ENCODE measurements around the gene AFAP1.
A peak's percentile ranks its signal among the peaks of the same experiment; 100 is the strongest.

Gene AFAP1

GRCh38 chr4:7850489-7850888, 89.2 kb downstream of the AFAP1 start:
- Histone ChIP-seq H3K4me1 (no peaks in the 10 kb centered on the region), H3K9me3 (no peaks in the 10 kb centered on the region), H3K4me3 (ENCODE audit: low read depth, low read length) (no peak overlapping the region), H3K36me3 (peaks cover 84% of the 10 kb centered on the region), H3K27me3 (no peaks in the 10 kb centered on the region)
- DNase-seq, result no peak
- TF ChIP-seq, protein P1, sequence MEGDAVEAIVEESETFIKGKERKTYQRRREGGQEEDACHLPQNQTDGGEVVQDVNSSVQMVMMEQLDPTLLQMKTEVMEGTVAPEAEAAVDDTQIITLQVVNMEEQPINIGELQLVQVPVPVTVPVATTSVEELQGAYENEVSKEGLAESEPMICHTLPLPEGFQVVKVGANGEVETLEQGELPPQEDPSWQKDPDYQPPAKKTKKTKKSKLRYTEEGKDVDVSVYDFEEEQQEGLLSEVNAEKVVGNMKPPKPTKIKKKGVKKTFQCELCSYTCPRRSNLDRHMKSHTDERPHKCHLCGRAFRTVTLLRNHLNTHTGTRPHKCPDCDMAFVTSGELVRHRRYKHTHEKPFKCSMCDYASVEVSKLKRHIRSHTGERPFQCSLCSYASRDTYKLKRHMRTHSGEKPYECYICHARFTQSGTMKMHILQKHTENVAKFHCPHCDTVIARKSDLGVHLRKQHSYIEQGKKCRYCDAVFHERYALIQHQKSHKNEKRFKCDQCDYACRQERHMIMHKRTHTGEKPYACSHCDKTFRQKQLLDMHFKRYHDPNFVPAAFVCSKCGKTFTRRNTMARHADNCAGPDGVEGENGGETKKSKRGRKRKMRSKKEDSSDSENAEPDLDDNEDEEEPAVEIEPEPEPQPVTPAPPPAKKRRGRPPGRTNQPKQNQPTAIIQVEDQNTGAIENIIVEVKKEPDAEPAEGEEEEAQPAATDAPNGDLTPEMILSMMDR (IDR thresholded peaks at IDR 0.05; ENCODE audit: low read depth, low read length), result peak; percentile 32

DNA sequence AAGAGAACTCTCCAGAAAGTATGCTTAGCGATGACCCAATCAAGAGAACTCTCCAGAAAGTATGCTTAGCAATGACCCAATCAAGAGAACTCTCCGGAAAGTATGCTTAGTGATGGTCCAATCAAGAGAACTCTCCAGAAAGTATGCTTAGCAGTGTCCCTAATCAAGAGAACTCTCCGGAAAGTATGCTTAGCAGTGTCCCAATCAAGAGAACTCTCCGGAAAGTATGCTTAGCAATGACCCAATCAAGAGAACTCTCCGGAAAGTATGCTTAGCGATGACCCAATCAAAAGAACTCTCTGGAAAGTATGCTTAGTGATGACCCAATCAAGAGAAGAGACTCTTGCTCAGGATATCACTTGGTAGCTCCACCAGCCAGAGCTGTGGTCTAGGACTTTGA, 92.5 kb downstream of the AFAP1 start:
- Histone ChIP-seq H3K27me3 (no peaks in the 10 kb centered on the region), H3K9me3 (no peaks in the 10 kb centered on the region), H3K4me1 (peaks cover 6% of the 10 kb centered on the region), H3K4me3 (ENCODE audit: low read depth, low read length) (no peak overlapping the region), H3K36me3 (peaks cover 77% of the 10 kb centered on the region)
- TF ChIP-seq, protein P1 (IDR thresholded peaks at IDR 0.05; ENCODE audit: low read depth, low read length), result no peak
- no peak for DNase-seq

DNA sequence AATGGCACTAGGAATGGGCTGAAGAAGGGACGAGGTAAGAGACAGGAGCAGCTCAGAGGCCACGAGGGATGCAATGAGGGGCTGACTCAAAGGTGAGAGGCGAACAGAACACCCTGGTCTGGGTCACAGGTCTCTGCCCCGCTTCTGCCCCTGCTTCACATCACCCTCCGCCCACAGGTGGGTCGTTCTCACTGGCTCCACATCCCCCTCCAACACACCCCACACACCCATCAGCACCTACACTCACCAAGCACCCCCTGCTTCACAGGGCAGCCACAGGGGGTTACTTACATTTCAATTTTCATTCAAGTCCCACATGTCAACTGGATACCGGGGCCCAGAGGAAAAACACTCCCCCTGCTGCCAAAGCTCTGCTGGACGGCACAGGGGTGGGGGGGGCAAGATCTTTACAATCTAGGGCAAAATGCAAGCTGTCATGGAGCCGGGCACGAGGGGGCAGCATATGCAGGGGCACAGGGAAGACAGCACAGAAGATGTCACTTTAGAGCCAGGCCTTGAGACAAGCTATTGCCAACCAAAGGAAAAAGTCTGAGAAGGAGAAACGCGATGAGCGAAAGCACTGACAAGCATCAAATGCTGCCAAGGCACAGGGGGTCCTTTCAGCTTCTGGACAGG, 94.0 kb downstream of the AFAP1 start:
- TF ChIP-seq, protein P1 (IDR thresholded peaks at IDR 0.05; ENCODE audit: low read depth, low read length), result peak; percentile 14; the same call in 1 of the 2 replicates
- H3K36me3 ChIP-seq, result peaks cover 75% of the 10 kb centered on the region
- no peaks in the 10 kb centered on the region for H3K9me3 ChIP-seq
- H3K27me3 ChIP-seq, result no peaks in the 10 kb centered on the region
- no peak for DNase-seq
- H3K4me1 ChIP-seq, result peaks cover 6% of the 10 kb centered on the region
- no peak overlapping the region for H3K4me3 ChIP-seq (ENCODE audit: low read depth, low read length)

DNA sequence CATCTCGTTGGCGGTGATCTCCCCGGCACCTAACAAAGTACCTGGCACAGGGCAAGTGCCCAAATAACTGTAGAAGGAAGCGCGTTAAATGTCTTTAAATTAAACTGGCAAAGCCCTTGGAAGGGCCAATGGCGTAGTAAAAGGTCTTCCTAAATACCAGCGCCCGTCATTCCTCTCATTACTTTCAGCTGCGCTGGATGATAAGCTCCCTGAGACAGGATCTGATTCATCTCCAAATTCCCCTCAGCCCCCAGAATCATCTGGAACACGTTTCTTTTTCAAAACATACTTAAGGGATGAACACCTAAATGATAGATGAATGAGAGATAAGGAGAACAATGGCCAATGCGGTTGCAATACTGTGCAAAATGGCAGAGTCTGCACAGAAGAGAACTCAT, 95.1 kb downstream of the AFAP1 start:
- DNase-seq, result no peak

GRCh38 chr4:7843831-7844593, 95.6 kb downstream of the AFAP1 start:
- DNase-seq, result peak; percentile 90
- Histone ChIP-seq H3K4me3 (ENCODE audit: low read depth, low read length) (no peak overlapping the region), H3K36me3 (peaks cover 72% of the 10 kb centered on the region), H3K27me3 (no peaks in the 10 kb centered on the region), H3K9me3 (no peaks in the 10 kb centered on the region), H3K4me1 (peaks cover 6% of the 10 kb centered on the region)
- TF ChIP-seq, protein P1 (IDR thresholded peaks at IDR 0.05; ENCODE audit: low read depth, low read length), result peak; percentile 82

More for the DNA sequence above, 95.1 kb downstream of the AFAP1 start:
- no peak overlapping the region for H3K4me3 ChIP-seq (ENCODE audit: low read depth, low read length)
- peaks cover 75% of the 10 kb centered on the region for H3K36me3 ChIP-seq
- no peaks in the 10 kb centered on the region for H3K9me3 ChIP-seq
- peaks cover 6% of the 10 kb centered on the region for H3K4me1 ChIP-seq
- H3K27me3 ChIP-seq, result no peaks in the 10 kb centered on the region
- TF ChIP-seq, protein P1 (IDR thresholded peaks at IDR 0.05; ENCODE audit: low read depth, low read length), result no peak

All from BE2C (cell line).